MCF 10A (cell line): ENCODE data around the gene SAT1. TPM values are rescaled to one million over a fixed set of nuclear protein-coding genes. Genes with fewer than 3 reads are reported as not detected.

Source experiments
- BruUV-seq: library from RNA; stranded (reverse); fragments of 400-500 nt; replicated peaks from 2 replicates; lab custom pipeline; 2021; lab: Mats Ljungman, UMichigan
- CTCF ChIA-PET: fragments of 300-600 bp; sonication (Branson Sonifier 250); formaldehyde crosslinking; extraction: SDS; loops from one replicate; lab custom pipeline; 2021; ENCODE audit warnings: antibody characterized with exemption, inconsistent platforms; lab: Yijun Ruan, JAX
- POLR2A ChIA-PET: fragments of 300-600, 350-650 bp; sonication (Branson Sonifier 250); formaldehyde crosslinking; extraction: SDS; loops from one replicate; lab custom pipeline; 2020; ENCODE audit warnings: antibody characterized with exemption, inconsistent platforms; lab: Yijun Ruan, JAX
- DNase-seq: peaks from one replicate; pipeline ENCODE4 v3.0.0-alpha.2; 2018; ENCODE audit not compliant: unreplicated experiment
- H3K27ac Mint-ChIP-seq: one replicate; pipeline ENCODE4 v1.8.0; 2022; ENCODE audit warnings: mild to moderate bottlenecking, low read depth, mixed read lengths; ENCODE audit not compliant: unreplicated experiment
- H3K27me3 Mint-ChIP-seq: one replicate; pipeline ENCODE4 v1.8.0; 2022; ENCODE audit warnings: mixed read lengths; ENCODE audit not compliant: insufficient read depth, unreplicated experiment
- H3K36me3 Mint-ChIP-seq: one replicate; pipeline ENCODE4 v1.8.0; 2022; ENCODE audit warnings: mild to moderate bottlenecking, moderate library complexity, mixed read lengths; ENCODE audit not compliant: insufficient read depth, unreplicated experiment
- H3K4me1 Mint-ChIP-seq: one replicate; pipeline ENCODE4 v1.8.0; 2022; ENCODE audit warnings: mixed read lengths; ENCODE audit not compliant: insufficient read depth, unreplicated experiment
- H3K4me3 Mint-ChIP-seq: one replicate; pipeline ENCODE4 v1.8.0; 2022; ENCODE audit warnings: mild to moderate bottlenecking, moderate library complexity, mixed read lengths; ENCODE audit not compliant: unreplicated experiment
- H3K9me3 Mint-ChIP-seq: one replicate; pipeline ENCODE4 v1.8.0; 2022; ENCODE audit warnings: mixed read lengths; ENCODE audit not compliant: unreplicated experiment
- CTCF ChIP-seq: fragments of 200-600 bp; IDR thresholded peaks from one replicate; pipeline ENCODE4 v1.8.0; 2022; ENCODE audit warnings: antibody characterized with exemption, mild to moderate bottlenecking; ENCODE audit not compliant: unreplicated experiment
- intact Hi-C: fragments of 100-400 bp; cut with micrococcal nuclease; formaldehyde crosslinking; loops from 2 replicates; pipeline ENCODE4 v1.14.1; 2022
- total RNA-seq: library from RNA; stranded (reverse); gene quantifications from 2 replicates; pipeline ENCODE4 v1.2.3, GENCODE V29; 2022

Gene SAT1
- total RNA-seq, 1 experiment from 2014 or later = 582 TPM

- DNase-seq = peak; percentile 97
- intact Hi-C loops = loop anchor here (1.0 to 5.0 kb wide), 2 partner anchors 20 to 98 kb away; no protein-coding TSS in a partner anchor
- TF ChIP-seq CTCF = no peak
- BruUV-seq = no TSS peak
- CTCF ChIA-PET = interaction anchor here (0.7 to 1.5 kb wide), 3 partner anchors 15 to 98 kb away, joined by 3 to 7 read pairs (median 5); partner anchors contain the start of gene SAT1
- Mint-ChIP-seq H3K27ac (peak overlapping the region; percentile 59), H3K4me3 (peak overlapping the region; percentile 62), H3K9me3 (no peaks in the 10 kb centered on the region), H3K27me3 (no peaks in the 10 kb centered on the region), H3K4me1 (peaks cover 30% of the 10 kb centered on the region), H3K36me3 (no peaks in the 10 kb centered on the region)
- POLR2A ChIA-PET = interaction anchor here (0.6 to 10.7 kb wide), 8 partner anchors 9 to 251 kb away, joined by 3 to 111 read pairs (median 5); partner anchors contain the start of genes ACOT9, EIF2S3 and SAT1
Observed at GRCh38 chrX:23803931-23804381, 21.0 kb downstream of the SAT1 start.

GRCh38 chrX:23804578-23804977 is 21.6 kb downstream of the SAT1 start:
- TSS peak; percentile 81 for BruUV-seq
- POLR2A ChIA-PET = interaction anchor here (0.7 to 10.7 kb wide), 6 partner anchors 10 to 97 kb away, joined by 3 to 111 read pairs (median 6); partner anchors contain the start of genes ACOT9 and SAT1
- H3K4me1 Mint-ChIP-seq = peaks cover 30% of the 10 kb centered on the region
- CTCF ChIA-PET = interaction anchor here (0.7 to 1.5 kb wide), 3 partner anchors 15 to 97 kb away, joined by 3 to 7 read pairs (median 3); partner anchors contain the start of gene SAT1
- intact Hi-C loops = loop anchor here (1.0 to 5.0 kb wide), 2 partner anchors 20 to 98 kb away; no protein-coding TSS in a partner anchor
- DNase-seq = no peak
- H3K4me3 Mint-ChIP-seq = peak overlapping the region; percentile 40
- no peak for TF ChIP-seq CTCF
- no peaks in the 10 kb centered on the region for H3K9me3 Mint-ChIP-seq
- no peaks in the 10 kb centered on the region for H3K36me3 Mint-ChIP-seq
- no peaks in the 10 kb centered on the region for H3K27me3 Mint-ChIP-seq
- peak overlapping the region; percentile 59 for H3K27ac Mint-ChIP-seq

DNA sequence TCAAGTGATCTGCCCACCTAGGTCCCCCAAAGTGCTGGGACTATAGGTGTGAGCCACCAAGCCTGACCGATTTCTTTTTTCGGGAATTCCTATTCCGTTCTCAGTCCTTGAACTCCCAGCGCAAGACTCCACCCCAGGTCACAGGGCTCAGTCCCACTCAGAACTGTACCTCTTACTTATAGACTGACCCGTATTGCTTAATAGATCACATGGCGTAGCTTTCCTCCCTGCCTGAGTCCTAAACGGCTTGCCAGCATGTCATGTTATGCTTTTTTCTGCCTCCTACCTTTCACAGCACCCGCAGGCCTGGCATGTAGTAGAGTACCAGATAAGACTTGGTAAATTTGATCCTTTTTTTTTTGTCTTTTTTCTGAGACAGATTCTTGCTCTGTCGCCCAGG is 22.4 kb downstream of the SAT1 start:
- no peak for TF ChIP-seq CTCF
- POLR2A ChIA-PET = interaction anchor here (0.6 to 10.7 kb wide), 5 partner anchors 21 to 695 kb away, joined by 3 to 111 read pairs (median 8); partner anchors contain the start of genes ACOT9 and SAT1
- intact Hi-C loops = no loop called here
- Mint-ChIP-seq H3K9me3 (no peaks in the 10 kb centered on the region), H3K4me3 (no peak overlapping the region), H3K4me1 (peaks cover 30% of the 10 kb centered on the region), H3K36me3 (no peaks in the 10 kb centered on the region), H3K27me3 (peaks cover 1% of the 10 kb centered on the region), H3K27ac (no peak overlapping the region)
- CTCF ChIA-PET = interaction anchor here (0.7 to 4.8 kb wide), 3 partner anchors 21 to 96 kb away, joined by 3 to 27 read pairs (median 3); partner anchors contain the start of gene SAT1
- BruUV-seq = no TSS peak
- DNase-seq = no peak

GRCh38 chrX:23810279-23810678 is 27.3 kb downstream of the SAT1 start:
- Mint-ChIP-seq H3K4me1 (peaks cover 10% of the 10 kb centered on the region), H3K9me3 (no peaks in the 10 kb centered on the region), H3K27ac (no peak overlapping the region), H3K4me3 (no peak overlapping the region), H3K27me3 (peaks cover 13% of the 10 kb centered on the region), H3K36me3 (no peaks in the 10 kb centered on the region)
- BruUV-seq = no TSS peak
- no peak for DNase-seq
- no peak for TF ChIP-seq CTCF
- intact Hi-C loops = no loop called here
- CTCF ChIA-PET = no interaction called here
- POLR2A ChIA-PET = no interaction called here
